Astrocyte (in vitro differentiated cells and primary cell): Measurements from ENCODE around the gene NDUFS7. TPM values are rescaled to one million over a fixed set of nuclear protein-coding genes. Genes with fewer than 3 reads are reported as not detected.

Source experiments
- DNase-seq: peaks from one replicate; pipeline ENCODE4 v3.0.0-alpha.2; 2010; ENCODE audit warnings: low read depth
- FAIRE-seq: peaks from 2 replicates; lab custom pipeline; 2011; peaks lifted over from hg19 to GRCh38; lab: Jason Lieb, UNC
- H2AFZ ChIP-seq: 2 replicates; pipeline ENCODE4 v1.6.0; 2012; ENCODE audit warnings: low read depth, low read length, inconsistent platforms
- H3K27ac ChIP-seq: 2 replicates; pipeline ENCODE4 v1.5.1; 2011; ENCODE audit warnings: low read depth, low read length, inconsistent platforms
- H3K27me3 ChIP-seq: 2 replicates; pipeline ENCODE4 v1.6.0; 2011; ENCODE audit warnings: low read length, inconsistent platforms; ENCODE audit not compliant: insufficient read depth
- H3K36me3 ChIP-seq: 2 replicates; pipeline ENCODE4 v1.5.1; 2011; ENCODE audit warnings: low read length, inconsistent platforms; ENCODE audit not compliant: insufficient read depth
- H3K4me1 ChIP-seq: 2 replicates; pipeline ENCODE4 v1.5.1; 2011; ENCODE audit warnings: low read length, inconsistent platforms; ENCODE audit not compliant: insufficient read depth
- H3K4me2 ChIP-seq: 2 replicates; pipeline ENCODE4 v1.6.0; 2012; ENCODE audit warnings: low read length, inconsistent platforms
- H3K4me3 ChIP-seq: 2 replicates; pipeline ENCODE4 v1.5.1; 2011; ENCODE audit warnings: low read depth, mild to moderate bottlenecking, low read length, inconsistent platforms; ENCODE audit not compliant: insufficient read depth
- H3K79me2 ChIP-seq: 2 replicates; pipeline ENCODE4 v1.6.0; 2012; ENCODE audit warnings: mild to moderate bottlenecking, low read length, inconsistent platforms; ENCODE audit not compliant: insufficient read depth
- H3K9ac ChIP-seq: 2 replicates; pipeline ENCODE4 v1.6.0; 2012; ENCODE audit warnings: mild to moderate bottlenecking, low read length, inconsistent platforms
- H3K9me3 ChIP-seq: 2 replicates; pipeline ENCODE4 v1.5.1; 2012; ENCODE audit warnings: low read depth, mild to moderate bottlenecking, low read length, inconsistent platforms; ENCODE audit not compliant: insufficient read depth
- H4K20me1 ChIP-seq: 2 replicates; pipeline ENCODE4 v1.6.0; 2012; ENCODE audit warnings: low read length, inconsistent platforms; ENCODE audit not compliant: insufficient read depth
- H3K27ac Mint-ChIP-seq: one replicate; pipeline ENCODE4 v1.8.0; 2021; ENCODE audit warnings: mild to moderate bottlenecking, mixed read lengths; ENCODE audit not compliant: unreplicated experiment
- H3K27me3 Mint-ChIP-seq: one replicate; pipeline ENCODE4 v1.8.0; 2021; ENCODE audit warnings: low read depth, mixed read lengths; ENCODE audit not compliant: unreplicated experiment
- H3K36me3 Mint-ChIP-seq: one replicate; pipeline ENCODE4 v1.8.0; 2021; ENCODE audit warnings: low read depth, mixed read lengths; ENCODE audit not compliant: unreplicated experiment
- H3K4me1 Mint-ChIP-seq: one replicate; pipeline ENCODE4 v1.8.0; 2021; ENCODE audit warnings: low read depth, mixed read lengths; ENCODE audit not compliant: unreplicated experiment
- H3K4me3 Mint-ChIP-seq: one replicate; pipeline ENCODE4 v1.8.0; 2021; ENCODE audit warnings: mild to moderate bottlenecking, moderate library complexity, mixed read lengths; ENCODE audit not compliant: unreplicated experiment
- H3K9me3 Mint-ChIP-seq: one replicate; pipeline ENCODE4 v1.8.0; 2021; ENCODE audit warnings: mild to moderate bottlenecking, mixed read lengths; ENCODE audit not compliant: unreplicated experiment
- CTCF ChIP-seq: IDR thresholded peaks from 2 replicates; pipeline ENCODE4 v1.5.1; 2011; ENCODE audit warnings: low read depth, mild to moderate bottlenecking, inconsistent platforms, low read length, moderate library complexity; ENCODE audit not compliant: insufficient read depth
- EZH2 ChIP-seq: IDR thresholded peaks from 2 replicates; pipeline ENCODE4 v1.6.1; 2012; ENCODE audit warnings: mild to moderate bottlenecking, low read length, inconsistent platforms; ENCODE audit not compliant: insufficient read depth
- total RNA-seq: library from RNA; stranded (reverse); gene quantifications from 2 replicates; pipeline ENCODE4 v1.2.1, GENCODE V29; 2021

NDUFS7 gene
- total RNA-seq, 1 donor from 2014 or later, result 64.0 TPM

DNA sequence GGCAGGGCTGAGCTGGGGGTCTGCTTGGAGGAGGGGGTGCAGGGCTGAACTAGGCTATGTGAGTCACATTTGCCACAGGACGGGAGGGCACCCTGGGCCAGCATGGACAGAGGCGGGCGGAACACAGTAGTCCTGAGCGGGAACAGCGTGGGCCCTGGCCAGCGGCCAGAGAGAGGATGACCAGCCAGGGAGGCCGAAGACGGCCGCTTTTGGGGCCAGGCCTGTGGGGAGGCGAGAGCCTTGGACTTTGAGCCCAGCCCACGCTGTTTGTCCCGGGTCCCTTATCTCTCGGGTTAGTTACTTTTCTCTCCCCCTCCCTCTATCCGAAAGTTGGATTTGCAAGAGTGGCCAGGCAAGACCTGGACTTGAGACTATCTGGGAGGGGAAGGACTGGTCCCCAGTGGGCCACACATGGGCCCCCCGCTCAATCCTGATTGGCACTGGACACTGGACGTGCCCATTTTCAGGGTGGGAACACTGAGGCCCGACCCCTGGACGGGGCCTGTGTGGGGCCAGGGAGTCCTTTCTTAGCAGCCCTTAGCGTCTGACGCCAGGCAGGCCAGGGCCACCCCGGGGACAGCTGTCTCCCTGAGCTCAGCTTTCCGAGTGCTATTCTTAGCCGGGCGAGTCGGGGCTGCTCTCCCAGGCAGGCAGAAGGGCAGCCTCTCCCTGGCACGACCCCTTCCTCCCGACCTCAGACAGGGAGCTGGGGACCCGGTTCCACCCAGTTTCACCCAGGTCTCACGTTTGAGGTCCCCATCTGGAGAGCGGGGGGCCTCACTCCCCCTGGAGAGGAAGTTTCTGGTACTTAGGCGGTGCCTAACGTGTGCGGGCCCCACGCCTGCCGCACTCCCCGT lies 16.8 kb downstream of the NDUFS7 start:
- Histone ChIP-seq H3K27me3 (no peaks in the 10 kb centered on the region), H3K36me3 (no peaks in the 10 kb centered on the region), H3K4me2 (peak overlapping the region; percentile 85), H3K9ac (peak overlapping the region; percentile 60), H3K4me1 (peaks cover 12% of the 10 kb centered on the region), H3K79me2 (no peaks in the 10 kb centered on the region), H3K9me3 (no peaks in the 10 kb centered on the region), H3K27ac (no peak overlapping the region), H3K4me3 (peak overlapping the region; percentile 56), H2AFZ (peak overlapping the region; percentile 75), H4K20me1 (peaks cover 3% of the 10 kb centered on the region)
- Mint-ChIP-seq H3K9me3 (no peaks in the 10 kb centered on the region), H3K4me3 (peak overlapping the region; percentile 72), H3K27me3 (no peaks in the 10 kb centered on the region), H3K4me1 (no peaks in the 10 kb centered on the region), H3K27ac (no peak overlapping the region), H3K36me3 (no peaks in the 10 kb centered on the region)
- TF ChIP-seq CTCF (no peak), EZH2 (no peak)
- DNase-seq (no peak), FAIRE-seq (no peak)

DNA sequence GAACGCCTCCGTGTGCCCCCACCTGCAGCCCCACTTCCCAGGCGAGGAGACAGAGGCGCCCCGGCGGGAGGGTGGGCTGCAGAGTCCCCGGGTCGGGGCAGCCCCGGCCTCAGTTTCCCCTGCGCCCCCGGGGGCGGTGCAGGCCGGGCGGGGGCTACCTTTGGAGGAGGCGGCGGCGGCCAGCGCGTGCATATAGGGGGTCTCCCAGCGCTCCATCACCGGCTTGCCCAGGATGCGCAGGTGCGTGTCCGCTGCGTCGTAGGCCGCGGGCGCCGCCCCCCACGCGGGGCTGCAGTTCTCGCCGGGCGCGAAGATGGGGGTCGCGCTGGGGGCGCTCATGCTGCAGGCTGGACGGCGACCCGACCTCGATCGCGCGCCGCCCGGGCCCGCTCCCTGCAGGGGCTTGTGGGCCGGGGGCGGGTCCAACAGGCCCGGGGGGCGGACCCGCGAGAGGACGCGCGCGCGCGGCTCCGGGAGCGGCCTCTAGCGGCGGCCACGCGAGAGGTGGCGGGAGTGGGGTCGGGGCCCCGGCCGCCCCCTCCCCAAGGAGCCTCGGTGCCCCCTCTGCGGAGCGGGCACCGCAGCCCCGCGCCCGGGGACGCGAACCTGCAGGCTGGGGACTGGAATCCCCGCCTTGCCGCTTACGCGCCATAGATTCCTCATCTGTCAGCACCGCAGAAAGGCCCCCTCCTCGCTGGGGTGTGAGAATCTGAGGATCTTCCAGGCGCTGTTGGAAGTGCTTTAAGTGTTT lies 17.6 kb downstream of the NDUFS7 start, which contains the start of gene GAMT:
GAMT (minus strand) TSS at position 405 of the 751 bp plus-strand sequence; CDS start at position 339, 66 bp downstream.
- Mint-ChIP-seq H3K4me1 (peaks cover under 1% of the 10 kb centered on the region), H3K27me3 (no peaks in the 10 kb centered on the region), H3K4me3 (peak within 1 kb of the TSS; percentile 74), H3K27ac (no peak within 1 kb of the TSS), H3K9me3 (no peaks in the 10 kb centered on the region), H3K36me3 (no peaks in the 10 kb centered on the region)
- H3K9me3 ChIP-seq, result no peaks in the 10 kb centered on the region
- peak within 1 kb of the TSS; percentile 85 for H3K4me2 ChIP-seq
- no peak within 1 kb of the TSS for H3K27ac ChIP-seq
- TF ChIP-seq CTCF (no peak), EZH2 (no peak)
- FAIRE-seq (no peak), DNase-seq (no peak)
- H3K27me3 ChIP-seq, result no peaks in the 10 kb centered on the region
- H3K4me1 ChIP-seq, result peaks cover 12% of the 10 kb centered on the region
- H3K36me3 ChIP-seq, result no peaks in the 10 kb centered on the region
- H3K9ac ChIP-seq, result peak within 1 kb of the TSS; percentile 60
- peaks cover 3% of the 10 kb centered on the region for H4K20me1 ChIP-seq
- peak within 1 kb of the TSS; percentile 56 for H3K4me3 ChIP-seq
- H3K79me2 ChIP-seq, result no peaks in the 10 kb centered on the region
- peak within 1 kb of the TSS; percentile 75 for H2AFZ ChIP-seq
